Lung (tissue), 12 donors: ENCODE measurements around the gene TM7SF3. TPM values are rescaled to one million over a fixed set of nuclear protein-coding genes. Genes with fewer than 3 reads are reported as not detected.

Experiments
- ATAC-seq: fragments of 200-7000 bp; cut with Tn5 transposase; one replicate; pipeline ENCODE4 v1.9.1; 2020; ENCODE audit warnings: moderate number of reproducible peaks; ENCODE audit not compliant: insufficient read depth, low FRiP score
- DNase-seq, 3 donors: peaks; one replicate each; pipeline ENCODE4 v3.0.0-alpha.2; 2013 to 2017
- H3K27ac ChIP-seq, 2 donors: one replicate each; pipeline ENCODE4 v1.5.1; 2013; ENCODE audit warnings: mild to moderate bottlenecking in 2 of 2, moderate library complexity in 2 of 2, control low read depth in 1 of 2, inconsistent platforms in 1 of 2, low read depth in 1 of 2, low read length in 1 of 2
- H3K27me3 ChIP-seq, 3 donors: one replicate each; pipeline ENCODE4 v1.5.1; 2013; ENCODE audit warnings: low read length in 2 of 3; ENCODE audit not compliant: control insufficient read depth in 3 of 3, insufficient read depth in 3 of 3
- H3K36me3 ChIP-seq, 4 donors: one replicate each; pipeline ENCODE4 v1.5.1; 2013; ENCODE audit warnings: low read length in 4 of 4, mild to moderate bottlenecking in 1 of 4, moderate library complexity in 1 of 4; ENCODE audit not compliant: control insufficient read depth in 4 of 4, insufficient read depth in 4 of 4
- H3K4me1 ChIP-seq, 5 donors: one replicate each; pipeline ENCODE4 v1.5.1; 2013; ENCODE audit warnings: low read length in 5 of 5, mild to moderate bottlenecking in 2 of 5, moderate library complexity in 1 of 5; ENCODE audit not compliant: control insufficient read depth in 5 of 5, insufficient read depth in 5 of 5
- H3K4me3 ChIP-seq: one replicate; pipeline ENCODE4 v1.5.1; 2013; ENCODE audit warnings: mild to moderate bottlenecking, control low read depth, moderate library complexity
- H3K9ac ChIP-seq, 2 donors: one replicate each; pipeline ENCODE4 v1.5.1; 2013; ENCODE audit warnings: low read length in 2 of 2, control low read depth in 1 of 2; ENCODE audit not compliant: insufficient read depth in 1 of 2
- H3K9me3 ChIP-seq, 4 donors: one replicate each; pipeline ENCODE4 v1.5.1; 2013; ENCODE audit warnings: low read length in 3 of 4, mild to moderate bottlenecking in 1 of 4, moderate library complexity in 1 of 4; ENCODE audit not compliant: control insufficient read depth in 4 of 4, insufficient read depth in 3 of 4
- WGBS, 2 donors: extraction: QIAGEN DNeasy Blood & Tissue Kit; methylation state at CpG; one replicate each; pipeline ENCODE4 v1.1.7; 2013; 5-methylcytosine and 5-hydroxymethylcytosine counted together
- polyA plus RNA-seq, 2 donors: library from polyadenylated mRNA; stranded (reverse); fragments of 200-250 nt; gene quantifications; one replicate each; pipeline ENCODE4 v1.2.1, GENCODE V29; 2013
- total RNA-seq, 2 donors: library from RNA; depleted of rRNA in 1 of 2; stranded (reverse); fragments of >200 nt in 1 of 2; gene quantifications; one replicate each; pipeline ENCODE4 v1.2.1, GENCODE V29; 2014 to 2021
- TF ChIP-seq, protein P1 (sequence below): IDR thresholded peaks from 2 replicates; pipeline ENCODE4 v1.5.1; 2012; ENCODE audit warnings: mild to moderate bottlenecking; ENCODE audit errors: control extremely low read depth, extremely low read depth
- donor health status: control.
- donor health status: control.
- donor health status: Bipolar disorder and iron deficiency.
- donor health status: healthy.
- donor health status: DM: yes; HTN: yes; CAD: no.

Gene TM7SF3
- total and polyA plus RNA-seq, 4 donors, result 28.4 to 60.4 (median 45.8) TPM

GRCh38 chr12:27002141-27002540, 12.0 kb downstream of the TM7SF3 start:
- Histone ChIP-seq H3K9ac (no peak overlapping the region), H3K4me3 (no peak overlapping the region), H3K27me3 (no peaks in the 10 kb centered on the region), H3K36me3 (peaks cover 2 to 13% (median 3%) of the 10 kb centered on the region in 4 donors), H3K9me3 (no peaks in the 10 kb centered on the region), H3K4me1 (peaks cover 0 to 2% (median 0%) of the 10 kb centered on the region in 5 donors), H3K27ac (no peak overlapping the region)
- TF ChIP-seq, protein P1, sequence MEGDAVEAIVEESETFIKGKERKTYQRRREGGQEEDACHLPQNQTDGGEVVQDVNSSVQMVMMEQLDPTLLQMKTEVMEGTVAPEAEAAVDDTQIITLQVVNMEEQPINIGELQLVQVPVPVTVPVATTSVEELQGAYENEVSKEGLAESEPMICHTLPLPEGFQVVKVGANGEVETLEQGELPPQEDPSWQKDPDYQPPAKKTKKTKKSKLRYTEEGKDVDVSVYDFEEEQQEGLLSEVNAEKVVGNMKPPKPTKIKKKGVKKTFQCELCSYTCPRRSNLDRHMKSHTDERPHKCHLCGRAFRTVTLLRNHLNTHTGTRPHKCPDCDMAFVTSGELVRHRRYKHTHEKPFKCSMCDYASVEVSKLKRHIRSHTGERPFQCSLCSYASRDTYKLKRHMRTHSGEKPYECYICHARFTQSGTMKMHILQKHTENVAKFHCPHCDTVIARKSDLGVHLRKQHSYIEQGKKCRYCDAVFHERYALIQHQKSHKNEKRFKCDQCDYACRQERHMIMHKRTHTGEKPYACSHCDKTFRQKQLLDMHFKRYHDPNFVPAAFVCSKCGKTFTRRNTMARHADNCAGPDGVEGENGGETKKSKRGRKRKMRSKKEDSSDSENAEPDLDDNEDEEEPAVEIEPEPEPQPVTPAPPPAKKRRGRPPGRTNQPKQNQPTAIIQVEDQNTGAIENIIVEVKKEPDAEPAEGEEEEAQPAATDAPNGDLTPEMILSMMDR, result no peak
- DNase-seq (no peak), ATAC-seq (no peak)
- WGBS, 2 donors, result 75 to 83% methylated on average over 5 of the region's 5 CpGs

GRCh38 chr12:27001663-27002062, 12.5 kb downstream of the TM7SF3 start:
- Histone ChIP-seq H3K4me3 (no peak overlapping the region), H3K9ac (no peak overlapping the region), H3K27ac (no peak overlapping the region), H3K4me1 (peaks cover 0 to 2% (median 0%) of the 10 kb centered on the region in 5 donors), H3K27me3 (no peaks in the 10 kb centered on the region), H3K9me3 (no peaks in the 10 kb centered on the region), H3K36me3 (peaks cover 2 to 13% (median 4%) of the 10 kb centered on the region in 4 donors)
- 43 to 75% methylated on average over 5 of the region's 5 CpGs for WGBS, 2 donors
- ATAC-seq (no peak), DNase-seq (no peak)
- TF ChIP-seq, protein P1, result no peak

GRCh38 chr12:27000961-27001360, 13.2 kb downstream of the TM7SF3 start:
- H3K9me3 ChIP-seq, result no peaks in the 10 kb centered on the region
- no peak for DNase-seq
- peaks cover 0 to 2% (median 0%) of the 10 kb centered on the region in 5 donors for H3K4me1 ChIP-seq
- TF ChIP-seq, protein P1, result no peak
- ATAC-seq, result no peak
- WGBS, 2 donors, result 27% methylated on average over 1 of the region's 1 CpG
- no peaks in the 10 kb centered on the region for H3K27me3 ChIP-seq
- no peak overlapping the region for H3K27ac ChIP-seq
- peaks cover 2 to 13% (median 4%) of the 10 kb centered on the region in 4 donors for H3K36me3 ChIP-seq
- H3K9ac ChIP-seq, result no peak overlapping the region
- no peak overlapping the region for H3K4me3 ChIP-seq

DNA sequence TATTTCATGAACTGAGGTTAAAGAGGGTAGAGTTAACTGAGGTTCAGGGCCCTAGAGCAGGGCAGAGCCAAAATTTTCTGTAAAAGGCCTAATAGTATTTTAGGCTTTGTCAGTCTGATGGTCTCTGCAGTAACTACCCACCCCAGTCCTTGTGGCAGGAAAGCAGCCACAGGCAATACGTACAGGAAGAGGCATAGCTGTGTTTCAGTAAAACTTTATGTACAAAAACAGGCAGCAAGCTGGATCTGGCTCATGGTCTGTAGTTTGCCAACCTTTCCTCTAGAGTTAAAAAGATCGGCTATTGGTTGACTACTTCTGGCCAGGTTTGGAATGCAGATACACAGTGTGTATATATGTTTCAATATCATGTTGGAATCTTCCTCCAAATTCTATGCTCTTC, 17.2 kb downstream of the TM7SF3 start:
- Histone ChIP-seq H3K4me3 (no peak overlapping the region), H3K36me3 (peaks cover 6 to 21% (median 11%) of the 10 kb centered on the region in 4 donors), H3K27ac (no peak overlapping the region), H3K9me3 (no peaks in the 10 kb centered on the region), H3K27me3 (no peaks in the 10 kb centered on the region), H3K4me1 (peaks cover 0 to 2% (median 0%) of the 10 kb centered on the region in 5 donors), H3K9ac (no peak overlapping the region)
- ATAC-seq (no peak), DNase-seq (no peak)
- WGBS, 2 donors, result 44 to 77% methylated on average over 2 of the region's 2 CpGs
- TF ChIP-seq, protein P1, result no peak
